Measurements from ENCODE around the gene PCDHGB4. TPM values are rescaled to one million over a fixed set of nuclear protein-coding genes. Genes with fewer than 3 reads are reported as not detected.

The PCDHGB4 gene
- total and polyA plus RNA-seq, 2 of the 8 experiments (the other 6 are each of a cell fraction or from before 2014, with no cell fraction given): 8.0 to 9.1 TPM

- ChIA-PET POLR2A (ENCODE audit: partially characterized antibody) (interaction anchor here (1.0 kb wide), 2 partner anchors 8 to 125 kb away, joined by 3 read pairs; no protein-coding TSS in a partner anchor), CTCF (ENCODE audit: partially characterized antibody) (interaction anchor here (0.9 to 8.7 kb wide), 16 partner anchors 12 to 207 kb away, joined by 3 to 68 read pairs (median 8); partner anchors contain the start of genes PCDHB10, PCDHB16, PCDHGA10 and PCDHGA2)
- no peak overlapping the region for H3K4ac ChIP-seq (replicated peaks; ENCODE audit: insufficient read length, low read depth, low read length)
- H3K79me2 ChIP-seq (ENCODE audit: control insufficient read depth in 1 of 2, insufficient read depth in 2 of 2, low read length in 2 of 2): no peaks in the 10 kb centered on the region
- no peaks in the 10 kb centered on the region; the same call in 1 of the 2 replicates for H3K23me2 ChIP-seq (ENCODE audit: low read depth, low read length)
- no peak overlapping the region for H4K8ac ChIP-seq (ENCODE audit: extremely low read depth, insufficient read depth, low read length)
- H3K23ac ChIP-seq (ENCODE audit: insufficient read length): no peak overlapping the region
- no peak overlapping the region for H4K91ac ChIP-seq (replicated peaks; ENCODE audit: insufficient read length, low read length)
- H2BK5ac ChIP-seq (ENCODE audit: low read depth, low read length): no peak overlapping the region
- no peak overlapping the region; a peak in 1 of 4 replicates for H3K4me2 ChIP-seq (ENCODE audit: insufficient read depth in 1 of 2, low read depth in 2 of 2, low read length in 2 of 2)
- H3K27me3 ChIP-seq (replicated peaks in 1 of 4; ENCODE audit: control insufficient read depth in 3 of 4, extremely low read depth in 1 of 4, insufficient read depth in 3 of 4, low read length in 3 of 4): no peaks in the 10 kb centered on the region; a peak in 1 of 7 replicates
- H3K36me3 ChIP-seq (ENCODE audit: control insufficient read depth in 2 of 4, insufficient read depth in 4 of 4, low read length in 3 of 4): peaks cover 3 to 29% (median 14%) of the 10 kb centered on the region in 4 experiments; a peak in 7 of 8 replicates
- H3K27ac ChIP-seq (ENCODE audit: low read depth, low read length): no peak overlapping the region
- WGBS, 2 experiments (ENCODE audit: extremely low coverage in 1 of 2, insufficient coverage in 1 of 2, insufficient read length in 1 of 2, insufficient replicate concordance in 2 of 2, low coverage in 1 of 2, low lambda C conversion rate in 2 of 2, missing lambda C conversion rate in 1 of 2): 96% methylated on average over 10 of the region's 10 CpGs; no CpG with 5 or more reads in 1 of the 2 experiments
- no peaks in the 10 kb centered on the region for H3K79me1 ChIP-seq (ENCODE audit: low read depth, low read length)
- H3K18ac ChIP-seq (ENCODE audit: extremely low read depth, low read length): no peak overlapping the region
- FAIRE-seq (no peak), DNase-seq (ENCODE audit: low read depth in 1 of 2, low spot score in 2 of 2) (no peak)
- no peak overlapping the region for H3K14ac ChIP-seq (ENCODE audit: insufficient read length)
- H2BK12ac ChIP-seq (ENCODE audit: low read depth, low read length): no peak overlapping the region
- no peak overlapping the region for H2BK20ac ChIP-seq (ENCODE audit: low read length)
- H3K9me3 ChIP-seq (ENCODE audit: insufficient read depth in 2 of 2, low read depth in 1 of 2, low read length in 1 of 2): peaks cover 46 to 49% of the 10 kb centered on the region in 2 experiments
- no peak overlapping the region for H3K9ac ChIP-seq (replicated peaks in 1 of 4; ENCODE audit: extremely low read depth in 1 of 4, low read depth in 3 of 4, low read length in 3 of 4)
- peak overlapping the region in 1 of 4 experiments; percentile 36; a peak in 1 of 8 replicates for H3K4me3 ChIP-seq (ENCODE audit: extremely low read depth in 1 of 4, insufficient read depth in 2 of 4, low read depth in 3 of 4, low read length in 4 of 4)
- H4K20me1 ChIP-seq (replicated peaks in 1 of 2; ENCODE audit: control insufficient read depth in 1 of 2, insufficient read depth in 2 of 2, low read length in 2 of 2): no peaks in the 10 kb centered on the region
- H3K4me1 ChIP-seq (replicated peaks in 1 of 4; ENCODE audit: control insufficient read depth in 3 of 4, insufficient read depth in 4 of 4, low read length in 3 of 4): no peaks in the 10 kb centered on the region
- TF ChIP-seq CEBPB (IDR thresholded peaks at IDR 0.05; ENCODE audit: low read depth, low read length): peak; percentile 95
- no peak for TF ChIP-seq CBX8 (IDR thresholded peaks at IDR 0.05; ENCODE audit: borderline replicate concordance, low read depth, low read length)
- no peak overlapping the region for H2BK120ac ChIP-seq (replicated peaks; ENCODE audit: low read depth, low read length)
- H2AFZ ChIP-seq (ENCODE audit: low read length): no peak overlapping the region
- H2BK15ac ChIP-seq (ENCODE audit: low read length): no peak overlapping the region
- H3K56ac ChIP-seq (replicated peaks; ENCODE audit: insufficient read length, low read depth, low read length): no peak overlapping the region
- no peak overlapping the region for H2AK5ac ChIP-seq (ENCODE audit: low read depth, low read length)
- H4K5ac ChIP-seq (ENCODE audit: insufficient read length, low read depth, low read length): no peak overlapping the region
These were observed 1.2 kb downstream of the PCDHGB4 start for GRCh38 chr5:141388661-141389060.

All from H1 (cell line).